Stimulated activated CD8-positive, alpha-beta memory T cell treated with anti-CD3 and anti-CD28 coated beads, Interleukin-15, amount 100 ng/mL, for 24 hours (primary cell): ENCODE data around the gene ARAP1.

Source experiments
- DNase-seq: peaks from one replicate; pipeline ENCODE4 v3.0.0-alpha.2; 2020; ENCODE audit warnings: low read depth

Gene ARAP1

DNA sequence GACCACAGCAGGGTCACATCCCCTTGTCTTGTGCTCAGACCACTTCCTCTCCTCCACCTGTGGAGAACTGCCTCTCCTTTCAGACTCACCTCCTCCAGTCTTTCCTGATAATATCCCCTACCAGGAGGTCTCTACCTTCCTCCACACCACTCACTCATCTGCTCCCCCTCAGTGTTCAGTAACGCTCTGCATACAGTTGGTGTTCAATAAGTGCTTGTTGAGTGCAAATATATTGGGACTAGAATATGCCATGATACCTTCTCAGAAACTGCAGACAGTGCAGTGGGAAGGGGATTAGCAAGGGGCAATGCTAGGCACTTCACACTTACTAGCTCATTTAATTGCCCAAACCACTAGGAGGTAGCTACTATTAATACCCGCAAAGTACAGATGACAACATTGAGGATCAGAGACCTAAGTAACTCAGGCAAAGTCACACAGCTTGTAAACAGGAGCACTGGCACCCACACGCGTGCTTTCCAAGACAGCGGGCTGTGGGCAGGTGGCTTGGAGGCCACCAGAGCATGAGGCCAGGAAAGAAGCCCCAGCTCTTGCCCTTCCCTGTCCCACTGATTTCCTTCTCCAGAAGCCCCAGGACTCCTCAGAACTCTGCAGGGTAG, 69.9 kb downstream of the ARAP1 start:
- DNase-seq = no peak

DNA sequence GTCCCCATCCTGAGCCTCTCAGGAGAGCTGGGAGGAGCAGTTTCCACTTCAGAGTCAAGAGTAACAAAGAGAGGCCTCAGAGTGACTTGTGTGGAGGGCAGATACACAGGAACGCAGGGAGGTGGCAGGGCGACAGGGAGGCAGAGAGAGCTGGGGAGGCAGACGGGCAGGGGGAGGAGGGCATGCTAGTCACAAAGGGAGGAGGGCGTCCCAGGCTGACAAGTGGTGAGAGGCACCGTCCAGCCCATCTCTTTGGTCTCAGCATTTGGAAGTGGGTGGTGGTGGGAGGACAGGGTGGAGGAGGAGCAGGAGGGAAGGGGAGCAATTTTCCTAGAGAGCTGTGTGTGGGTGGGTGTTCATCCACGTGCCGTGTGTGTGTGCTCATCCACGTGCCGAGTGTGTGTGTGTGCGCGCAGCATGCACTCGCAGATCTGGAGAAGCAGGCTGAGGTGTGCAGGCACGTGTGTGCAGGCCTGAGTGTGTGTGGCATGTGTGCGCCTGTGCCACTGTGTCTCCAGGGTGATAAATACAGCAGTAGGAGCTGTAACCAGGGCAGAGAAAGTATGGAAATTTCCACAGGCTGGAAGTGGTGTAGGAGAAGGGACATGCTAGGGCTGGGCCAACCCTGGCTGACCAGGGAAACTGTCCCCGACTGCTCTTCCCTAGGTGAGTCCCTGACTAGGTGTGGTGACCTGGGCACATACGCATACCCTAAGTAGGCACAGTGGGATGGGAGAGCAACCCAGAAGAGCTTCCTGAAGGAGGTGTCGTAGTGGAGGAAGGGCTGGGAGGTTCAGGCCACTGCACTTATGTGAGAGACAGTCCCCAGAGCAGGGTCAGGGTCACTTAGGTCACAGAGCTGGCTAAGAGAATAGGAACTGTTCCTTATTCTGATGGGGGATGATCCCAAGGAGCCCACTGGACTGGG, 70.7 kb downstream of the ARAP1 start:
- no peak for DNase-seq

DNA sequence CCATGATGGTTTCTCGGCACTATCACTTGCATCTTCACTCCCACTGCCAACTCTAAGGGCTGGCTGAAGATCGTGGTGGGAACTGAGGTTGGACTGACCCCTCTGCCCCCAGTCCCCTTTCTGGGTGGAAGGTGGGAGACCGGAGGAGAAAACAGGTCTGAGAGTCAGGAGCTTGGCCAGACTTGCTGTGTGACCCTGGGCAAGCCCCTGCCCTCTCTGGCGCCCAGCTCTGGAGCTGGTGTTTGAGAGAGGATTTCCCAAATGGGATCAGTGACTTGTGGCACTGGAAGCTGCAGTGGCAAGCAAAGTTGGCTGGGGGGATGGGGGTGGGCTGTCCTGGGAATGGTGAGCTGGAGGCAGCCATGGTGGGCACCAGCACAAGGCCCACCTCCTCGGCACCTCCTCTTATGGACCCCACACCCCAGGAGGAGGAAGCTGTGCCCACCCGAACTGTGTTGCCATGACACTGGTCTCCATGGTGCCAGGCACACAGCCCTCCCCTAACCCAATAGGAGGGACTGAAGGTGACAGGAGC, 71.5 kb downstream of the ARAP1 start:
- no peak for DNase-seq

DNA sequence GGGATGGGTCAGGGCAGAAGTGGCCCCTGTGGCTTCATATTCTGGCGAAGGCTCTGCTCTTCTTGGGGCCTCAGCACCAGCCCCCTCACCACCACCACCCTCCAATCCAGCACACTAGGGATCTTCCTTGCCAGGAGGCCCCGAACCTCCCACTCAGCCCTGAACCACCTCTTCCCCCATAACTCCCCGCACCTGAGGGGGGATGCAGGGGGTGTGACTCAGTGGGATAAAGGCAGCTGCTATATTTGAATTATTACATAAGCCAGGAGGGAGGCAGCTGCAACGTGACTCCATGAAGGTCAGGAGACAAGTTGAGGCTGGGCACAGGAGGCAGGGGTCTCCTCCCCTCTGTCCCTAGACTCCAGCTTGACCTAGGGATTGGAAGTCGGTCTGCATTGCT, 72.3 kb downstream of the ARAP1 start:
- DNase-seq = no peak

DNA sequence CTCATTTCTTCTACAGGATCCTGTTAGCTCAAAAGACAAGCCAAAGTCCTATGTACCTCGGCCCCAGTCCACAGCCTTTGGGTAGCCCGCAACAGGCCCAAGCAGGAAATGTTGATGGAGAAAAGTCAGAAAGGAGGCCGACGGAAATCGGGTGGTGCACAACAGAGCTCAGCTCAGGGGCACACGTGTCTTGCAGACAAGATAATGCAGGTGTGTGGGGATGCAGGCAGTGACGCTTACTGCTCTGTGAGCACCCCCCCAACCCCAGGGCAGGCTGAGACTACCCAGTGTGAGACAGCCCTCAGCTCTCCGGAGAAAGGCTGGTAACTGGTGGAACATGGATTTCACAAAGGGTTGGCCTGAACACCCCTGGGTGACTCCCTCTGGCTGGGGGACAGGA, 73.7 kb downstream of the ARAP1 start:
- DNase-seq = no peak

DNA sequence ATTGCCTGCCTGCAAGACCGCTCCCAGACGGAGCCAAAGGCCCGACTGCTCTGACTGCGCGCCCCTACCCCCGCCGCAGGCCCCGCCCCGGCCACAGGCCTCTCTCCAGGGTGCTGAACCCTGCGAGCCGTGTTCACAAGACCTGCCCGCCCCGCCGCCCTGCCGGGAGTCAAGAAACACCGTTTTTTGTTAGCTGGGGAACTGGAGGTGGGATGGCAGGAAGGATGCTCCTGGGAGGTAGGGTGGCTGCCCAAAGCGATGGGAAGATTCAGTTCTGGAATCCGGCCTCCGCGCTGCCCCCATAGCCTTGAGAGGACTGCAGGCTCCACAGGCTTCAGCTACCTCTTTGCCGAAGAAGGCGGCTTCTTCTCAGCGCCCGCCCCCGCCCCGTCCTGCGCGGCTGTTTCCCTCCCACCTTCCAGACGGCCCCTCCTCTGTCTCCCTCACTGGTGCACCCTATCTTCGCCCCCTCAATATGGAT, 75.3 kb downstream of the ARAP1 start:
- no peak for DNase-seq

DNA sequence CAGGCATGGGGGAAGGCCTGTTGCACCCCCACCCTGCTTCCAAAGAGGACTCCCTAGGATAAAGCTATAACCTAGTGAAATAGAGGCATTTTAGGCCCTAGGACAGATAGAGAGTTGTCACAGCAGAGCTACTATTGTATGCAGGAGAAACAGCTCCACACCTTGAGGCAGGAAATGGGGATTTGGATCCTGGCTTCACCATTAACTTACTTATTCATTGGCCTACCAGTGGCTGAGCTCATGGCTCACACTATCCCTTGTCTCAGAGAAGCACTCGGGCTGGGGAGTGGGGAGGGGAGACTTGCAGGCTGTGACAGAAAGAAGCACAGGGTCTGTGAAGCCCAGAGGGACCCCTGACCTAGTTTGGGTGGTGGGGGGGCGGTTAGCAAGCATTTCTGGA, 77.0 kb downstream of the ARAP1 start:
- no peak for DNase-seq

DNA sequence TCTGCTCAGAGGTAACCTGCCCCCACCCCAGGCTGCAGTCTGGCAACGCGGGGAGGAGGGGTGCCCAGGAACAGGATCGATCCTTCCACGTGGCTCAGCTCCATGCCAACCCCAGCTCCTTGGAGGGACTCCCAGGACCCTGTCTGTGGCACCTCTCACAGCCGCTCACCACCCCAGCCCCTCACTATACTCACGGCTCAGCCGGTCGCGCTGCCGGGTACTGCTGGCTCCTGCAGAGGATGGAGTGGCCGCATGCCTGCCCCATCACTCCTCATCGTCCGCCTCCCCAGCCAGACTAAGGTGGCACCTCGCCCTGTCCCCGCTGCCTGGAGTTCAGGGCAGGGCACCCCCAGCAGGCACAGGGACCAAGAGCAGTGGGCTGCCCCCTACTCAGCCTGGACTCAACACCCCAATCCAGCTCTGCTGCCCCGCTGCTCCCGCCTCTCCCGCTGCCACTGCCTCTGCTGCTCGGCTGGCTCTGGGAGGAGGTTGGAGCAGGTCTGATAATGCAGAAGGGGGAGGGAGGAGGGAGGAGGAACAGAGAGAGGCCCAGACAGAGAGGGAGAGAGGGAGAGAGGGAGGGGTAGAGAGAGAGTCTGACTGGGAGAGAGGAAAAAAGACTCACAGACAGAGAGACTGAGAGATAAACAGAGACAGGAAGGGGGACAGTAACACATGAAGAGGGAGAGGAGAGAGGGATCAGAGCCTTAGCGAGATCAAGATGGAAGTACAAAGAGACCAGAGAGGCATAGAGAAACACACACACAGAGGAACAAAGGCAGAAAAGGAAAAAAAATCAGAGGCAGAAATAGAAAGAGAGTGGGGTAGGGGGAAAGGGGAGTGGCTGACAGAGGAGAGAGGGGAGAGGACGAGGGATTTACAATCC, 78.0 kb downstream of the ARAP1 start, which contains the start of gene PDE2A:
TSS of gene PDE2A (minus strand) at position 480 of the 886 bp plus-strand sequence. CDS start at position 265, 215 bp downstream.
- no peak for DNase-seq

DNA sequence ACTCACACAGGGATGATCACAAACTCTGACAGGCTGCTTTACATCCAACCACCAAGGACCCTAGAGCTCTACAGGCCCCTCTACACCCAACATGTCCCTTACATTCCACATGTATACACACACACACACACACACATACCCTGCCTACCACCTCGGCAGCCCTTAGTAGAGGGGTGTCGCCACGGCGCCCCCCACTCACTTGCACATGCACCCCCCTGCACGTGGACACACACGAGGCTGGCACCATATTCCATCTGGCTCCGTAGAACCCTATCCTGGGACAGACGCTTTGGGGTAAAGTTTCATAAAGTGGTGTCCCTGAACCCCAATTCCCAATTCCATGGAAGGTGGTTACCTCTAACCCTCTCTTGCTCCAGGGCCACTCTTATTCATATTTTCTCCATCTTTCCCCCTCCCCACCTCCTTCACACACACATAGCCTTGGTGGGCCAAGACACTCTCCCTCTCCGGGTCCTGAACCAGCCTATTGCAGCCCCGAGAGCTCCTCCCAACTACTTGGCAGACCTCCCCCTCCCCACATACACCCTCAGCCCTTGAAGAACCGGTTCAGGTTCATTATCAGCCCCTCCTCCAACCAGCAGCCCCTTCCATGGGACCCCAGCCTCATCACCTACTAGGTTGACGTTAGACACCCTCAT, 78.8 kb downstream of the ARAP1 start:
- DNase-seq = no peak

DNA sequence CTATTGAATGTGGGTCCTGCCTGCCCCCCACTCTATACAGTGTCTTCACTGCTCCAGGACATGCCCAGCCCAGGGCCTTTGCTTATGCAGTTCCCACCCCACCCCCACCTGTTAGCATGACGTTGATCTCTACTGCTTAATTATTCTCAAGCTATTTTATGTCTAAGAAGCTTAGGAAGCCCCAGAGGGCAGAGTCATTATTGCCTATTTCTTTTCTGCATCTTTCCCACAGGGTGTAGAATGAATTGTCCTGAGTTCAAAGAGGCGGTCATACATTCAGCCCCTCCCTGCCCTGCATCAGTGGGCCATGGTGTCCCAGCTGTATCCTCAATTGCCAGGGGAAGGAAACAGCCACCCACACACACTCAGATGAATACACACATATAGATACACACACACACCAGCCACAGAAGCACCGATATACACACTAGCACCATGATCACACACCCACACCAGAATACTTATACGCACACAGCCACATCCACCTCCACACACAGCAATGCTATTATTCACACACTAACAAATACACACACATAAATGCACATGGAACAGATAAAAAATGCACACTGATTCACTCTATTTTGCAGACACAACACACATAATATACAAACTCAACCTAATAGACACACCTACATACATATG, 79.5 kb downstream of the ARAP1 start:
- no peak for DNase-seq

DNA sequence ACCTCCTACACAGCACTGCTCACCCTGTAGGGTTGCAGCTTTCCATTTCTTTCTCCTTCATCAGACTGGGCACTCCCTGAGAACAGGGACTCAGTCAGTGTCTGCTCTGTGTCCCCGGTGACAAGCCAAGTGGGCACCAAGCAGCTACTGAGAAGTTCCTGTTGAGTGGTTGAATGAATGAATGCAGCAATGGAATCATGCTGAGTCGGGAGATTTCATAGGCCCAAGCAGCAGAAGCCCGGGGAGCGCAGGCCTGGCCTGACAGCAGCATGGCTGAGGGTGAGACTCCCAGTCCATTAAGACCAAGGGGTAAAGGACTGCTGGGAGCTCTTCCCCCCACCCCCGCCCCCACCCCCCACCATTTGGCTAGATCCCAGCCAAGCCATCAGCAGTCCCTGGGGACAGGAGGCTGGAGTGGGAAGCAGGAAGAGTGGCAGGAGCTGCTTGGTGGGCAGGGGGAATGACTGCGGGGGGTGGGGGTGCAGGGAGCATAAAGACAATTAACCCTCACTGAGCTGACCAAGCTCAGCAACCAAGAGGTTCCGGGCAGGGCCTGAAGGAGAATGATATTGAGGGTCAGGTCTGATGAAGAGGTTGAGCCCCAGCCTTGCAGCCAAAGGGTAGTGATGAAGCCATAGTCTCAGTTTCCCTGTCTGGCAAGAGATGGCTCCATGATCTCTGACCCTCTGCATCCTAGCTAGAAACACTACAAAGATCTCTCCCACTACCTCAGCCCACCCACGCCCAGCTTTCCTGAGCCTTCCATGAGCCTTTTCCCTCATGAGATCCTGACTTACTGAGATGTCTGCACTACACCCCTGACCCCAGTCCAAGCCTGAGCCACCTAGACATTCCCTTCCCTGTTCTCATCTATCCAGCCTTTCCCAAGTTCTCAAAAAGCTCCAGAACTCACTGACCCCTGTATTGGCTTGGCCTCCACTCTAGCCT, 80.8 kb downstream of the ARAP1 start:
- DNase-seq = no peak

DNA sequence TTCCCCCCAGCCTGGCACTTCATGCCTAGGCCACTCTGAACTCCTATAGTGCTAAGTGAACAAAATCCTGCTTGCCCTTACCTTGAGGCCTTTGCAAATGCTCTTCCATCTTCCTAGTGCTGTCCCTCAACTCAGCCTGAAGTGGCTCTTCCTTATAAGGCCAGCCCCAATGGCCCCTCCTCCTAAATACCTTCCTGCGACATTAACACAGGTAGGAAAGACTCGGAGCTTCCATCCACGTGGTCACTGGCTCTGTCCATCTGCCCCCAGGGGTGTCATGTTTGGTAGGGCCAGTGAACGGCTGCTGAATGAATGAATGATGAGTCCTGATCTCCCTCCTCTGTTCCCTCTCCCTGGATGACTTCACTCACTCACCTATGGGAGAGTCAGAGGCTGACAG, 82.2 kb downstream of the ARAP1 start:
- no peak for DNase-seq

DNA sequence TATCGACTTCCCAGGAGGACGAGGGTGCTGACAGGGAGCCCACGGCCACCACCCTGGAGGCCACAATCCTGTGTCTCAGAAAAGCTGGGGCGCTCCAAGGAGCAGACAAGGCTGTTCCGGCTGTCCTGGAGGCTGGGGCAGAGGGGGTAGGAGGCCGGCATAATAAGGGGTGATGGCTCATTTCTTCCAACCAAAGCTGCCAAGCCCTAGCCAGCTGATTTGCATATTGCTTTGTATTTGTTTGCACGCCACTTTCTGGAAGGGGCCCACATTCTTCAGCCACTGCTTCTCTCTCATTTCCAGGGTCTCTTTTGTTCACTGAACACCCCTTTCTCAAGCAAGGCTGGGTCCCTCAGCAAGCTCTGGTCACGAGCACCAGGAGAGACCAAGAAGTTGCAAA, 82.7 kb downstream of the ARAP1 start:
- no peak for DNase-seq

DNA sequence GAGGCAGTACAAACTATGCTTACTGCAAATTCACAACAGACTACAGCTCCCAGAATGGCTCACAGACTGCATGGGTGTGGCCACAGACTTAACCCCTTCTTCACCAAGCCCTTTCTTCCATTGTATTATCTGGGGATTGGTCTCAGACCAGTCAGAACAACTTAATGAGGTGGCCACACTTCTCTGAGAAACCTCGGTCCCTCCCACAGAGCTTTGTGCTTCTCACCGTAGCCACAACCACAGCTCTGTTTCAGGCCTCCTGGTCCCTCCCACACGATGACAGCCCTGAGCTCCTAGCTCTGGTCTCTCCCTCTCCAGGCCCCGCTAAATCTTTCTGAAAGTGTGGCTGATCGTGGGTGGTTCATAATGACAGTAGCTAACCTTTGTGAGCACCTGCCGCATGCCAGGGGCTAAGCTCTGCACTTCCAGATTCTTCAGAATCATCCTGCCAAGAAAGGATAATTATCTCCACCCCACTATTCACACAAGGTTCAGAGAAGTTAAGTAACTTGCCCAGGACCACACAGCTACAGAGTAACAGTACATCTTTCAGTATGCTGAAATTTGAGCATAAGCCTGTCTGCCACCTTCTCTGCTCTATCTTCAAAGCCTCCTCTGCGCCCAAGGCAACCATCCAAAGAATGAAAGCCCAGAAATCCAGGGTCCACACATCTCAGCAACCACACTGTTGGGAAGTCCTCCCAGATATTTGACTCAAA, 83.4 kb downstream of the ARAP1 start:
- DNase-seq = no peak

DNA sequence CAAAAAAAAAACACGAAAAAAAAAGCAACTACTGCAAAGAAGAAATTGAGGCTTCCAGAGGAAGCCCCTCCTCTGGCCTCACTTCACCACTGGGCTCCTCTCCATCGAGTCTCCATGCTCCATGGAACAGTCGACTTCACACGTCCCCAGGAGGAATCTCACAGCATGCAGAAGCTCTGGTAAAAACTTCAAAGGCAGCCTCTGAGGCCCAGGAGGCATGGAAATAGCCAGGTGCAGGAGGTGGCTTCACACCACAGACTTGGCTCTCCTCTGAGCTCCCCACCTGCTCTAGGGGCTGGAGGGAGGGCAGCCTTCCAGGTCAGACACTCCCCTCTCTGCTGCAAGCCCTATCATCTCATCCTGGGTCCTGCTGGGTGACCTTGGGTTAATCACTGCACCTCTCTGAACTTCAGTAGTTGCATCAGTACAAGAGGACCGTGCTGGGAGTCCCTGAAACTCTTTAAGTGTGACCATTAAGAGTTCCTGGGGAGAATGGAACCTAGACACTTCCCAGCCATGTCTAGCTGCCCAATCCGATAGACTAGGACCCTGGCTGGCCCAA, 86.2 kb downstream of the ARAP1 start:
- DNase-seq = no peak

DNA sequence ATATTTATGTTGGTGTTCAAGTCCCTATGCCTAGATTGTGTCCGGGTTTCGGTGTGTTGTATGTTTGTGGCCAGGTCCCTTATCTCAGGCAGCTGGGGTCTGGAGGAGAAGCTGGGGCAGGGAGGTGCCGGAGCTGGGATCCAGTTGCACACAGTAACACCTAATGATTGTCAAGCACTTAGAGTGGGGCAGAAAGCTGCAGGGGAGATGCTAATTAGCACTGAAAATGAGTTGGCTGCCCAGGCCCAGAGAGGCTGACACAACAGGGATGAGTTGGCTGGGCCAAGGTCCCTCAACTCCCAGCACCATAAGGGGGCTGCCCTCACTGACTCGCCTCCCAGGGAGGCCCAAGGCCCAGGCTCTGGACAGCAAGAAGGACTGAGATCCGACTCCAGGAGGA, 90.2 kb downstream of the ARAP1 start:
- no peak for DNase-seq

DNA sequence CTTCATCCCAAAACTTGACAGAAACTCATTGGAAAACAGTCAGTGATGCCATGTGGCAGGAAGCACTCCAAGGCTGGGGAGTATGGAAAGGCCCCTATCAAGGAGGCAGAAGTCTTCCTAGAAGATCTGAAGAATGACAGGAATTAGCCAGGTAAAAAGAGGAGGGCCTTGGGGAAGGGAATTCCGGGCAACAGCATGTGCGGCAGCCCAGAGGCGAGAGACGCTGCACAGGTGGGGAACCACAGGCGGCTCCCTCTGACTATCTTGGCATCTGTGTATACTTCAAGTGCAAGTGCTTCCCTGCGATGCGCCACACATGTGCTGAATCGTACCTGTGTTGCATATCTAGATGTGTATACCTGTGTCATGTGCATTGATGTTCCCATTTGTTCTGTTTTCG, 90.7 kb downstream of the ARAP1 start:
- DNase-seq = no peak

DNA sequence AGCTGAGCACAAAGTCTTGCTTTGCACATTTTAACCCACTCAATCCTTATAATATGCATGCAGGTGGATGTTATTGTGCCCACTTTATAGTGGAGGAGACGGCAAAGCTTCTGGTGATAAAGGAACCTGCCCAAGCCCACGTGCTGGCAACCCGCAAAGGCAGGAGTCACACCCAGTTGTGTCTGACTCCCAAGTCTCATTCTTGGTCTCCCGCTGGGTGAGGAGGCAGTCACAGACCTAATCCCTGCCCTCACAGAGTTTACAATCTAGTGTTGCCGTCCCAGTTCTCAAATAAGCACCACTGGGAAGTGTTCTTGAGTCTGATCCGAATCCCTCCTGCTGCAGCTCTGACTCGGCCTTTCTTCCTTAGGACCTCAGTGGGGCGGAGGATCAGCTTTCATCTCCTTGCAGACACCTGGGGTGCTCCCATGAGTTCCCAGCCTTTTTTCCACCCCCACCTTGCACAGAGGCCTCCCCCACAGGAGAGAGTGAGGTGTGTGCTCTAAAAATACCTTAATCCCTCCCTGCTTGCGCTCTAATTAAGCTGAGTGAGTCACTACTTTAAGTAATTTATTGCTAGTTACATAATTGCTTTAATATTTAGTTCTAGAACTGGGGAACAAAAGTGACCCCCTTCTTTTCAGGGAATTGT, 93.1 kb downstream of the ARAP1 start:
- DNase-seq = no peak
